Measurements from ENCODE around the gene ANTXR1. TPM values are rescaled to one million over a fixed set of nuclear protein-coding genes. Genes with fewer than 3 reads are reported as not detected.

Gene ANTXR1
- total RNA-seq, 1 donor from 2014 or later: not detected

GRCh38 chr2:69082430-69082997 lies 69.5 kb downstream of the ANTXR1 start:
- H3K36me3 Mint-ChIP-seq (ENCODE audit: low read depth): no peaks in the 10 kb centered on the region
- H3K27me3 Mint-ChIP-seq: peaks cover 31% of the 10 kb centered on the region
- intact Hi-C loops (cut with micrococcal nuclease): no loop called here
- TF ChIP-seq CTCF (IDR thresholded peaks at IDR 0.05): no peak
- no peak overlapping the region for H3K4me3 Mint-ChIP-seq
- H3K27ac Mint-ChIP-seq: no peak overlapping the region
- H3K9me3 Mint-ChIP-seq: no peaks in the 10 kb centered on the region
- DNase-seq (no peak), ATAC-seq (ENCODE audit: low read depth) (no peak)
- no peaks in the 10 kb centered on the region for H3K4me1 Mint-ChIP-seq
- CTCF ChIA-PET: no interaction called here
- POLR2A ChIA-PET: no interaction called here

- no peak overlapping the region for H3K4me3 Mint-ChIP-seq
- no peak for ATAC-seq (ENCODE audit: low read depth)
- CTCF ChIA-PET: no interaction called here
Observed at GRCh38 chr2:69083235-69083748, 70.3 kb downstream of the ANTXR1 start.

GRCh38 chr2:69084492-69084891 lies 71.5 kb downstream of the ANTXR1 start:
- Mint-ChIP-seq H3K4me1 (no peaks in the 10 kb centered on the region), H3K27me3 (peaks cover 37% of the 10 kb centered on the region), H3K4me3 (no peak overlapping the region), H3K36me3 (ENCODE audit: low read depth) (no peaks in the 10 kb centered on the region), H3K27ac (no peak overlapping the region), H3K9me3 (no peaks in the 10 kb centered on the region)
- TF ChIP-seq CTCF (IDR thresholded peaks at IDR 0.05): no peak
- DNase-seq (no peak), ATAC-seq (ENCODE audit: low read depth) (no peak)
- CTCF ChIA-PET: no interaction called here
- intact Hi-C loops (cut with micrococcal nuclease): no loop called here
- POLR2A ChIA-PET: no interaction called here

More at GRCh38 chr2:69083235-69083748, 70.3 kb downstream of the ANTXR1 start:
- DNase-seq: no peak
- Mint-ChIP-seq H3K27me3 (peaks cover 38% of the 10 kb centered on the region), H3K36me3 (ENCODE audit: low read depth) (no peaks in the 10 kb centered on the region), H3K9me3 (no peaks in the 10 kb centered on the region), H3K27ac (no peak overlapping the region), H3K4me1 (no peaks in the 10 kb centered on the region)
- intact Hi-C loops (cut with micrococcal nuclease): no loop called here
- no peak for TF ChIP-seq CTCF (IDR thresholded peaks at IDR 0.05)
- POLR2A ChIA-PET: no interaction called here

- Mint-ChIP-seq H3K4me1 (no peaks in the 10 kb centered on the region), H3K36me3 (ENCODE audit: low read depth) (no peaks in the 10 kb centered on the region), H3K9me3 (no peaks in the 10 kb centered on the region), H3K4me3 (no peak overlapping the region), H3K27ac (no peak overlapping the region), H3K27me3 (peaks cover 41% of the 10 kb centered on the region)
- POLR2A ChIA-PET: no interaction called here
- intact Hi-C loops (cut with micrococcal nuclease): no loop called here
- no peak for ATAC-seq (ENCODE audit: low read depth)
- no peak for DNase-seq
- CTCF ChIA-PET: no interaction called here
- no peak for TF ChIP-seq CTCF (IDR thresholded peaks at IDR 0.05)
Observed at GRCh38 chr2:69086466-69086865, 73.5 kb downstream of the ANTXR1 start.

GRCh38 chr2:69087211-69087911 lies 74.4 kb downstream of the ANTXR1 start:
- ATAC-seq (ENCODE audit: low read depth) (no peak), DNase-seq (no peak)
- POLR2A ChIA-PET: no interaction called here
- no peak overlapping the region for H3K27ac Mint-ChIP-seq
- CTCF ChIA-PET: no interaction called here
- H3K9me3 Mint-ChIP-seq: no peaks in the 10 kb centered on the region
- intact Hi-C loops (cut with micrococcal nuclease): no loop called here
- no peak for TF ChIP-seq CTCF (IDR thresholded peaks at IDR 0.05)
- H3K4me1 Mint-ChIP-seq: no peaks in the 10 kb centered on the region
- no peaks in the 10 kb centered on the region for H3K36me3 Mint-ChIP-seq (ENCODE audit: low read depth)
- H3K4me3 Mint-ChIP-seq: no peak overlapping the region
- peaks cover 32% of the 10 kb centered on the region for H3K27me3 Mint-ChIP-seq

Data from activated B cell treated with CpG ODN at 0.5 μM for 24 hours (primary cell).